Tibial artery (tissue), 4 donors: ENCODE results near the gene CTSE.

Experiments
- DNase-seq, 2 donors: peaks; one replicate each; pipeline ENCODE4 v3.0.0-alpha.2; 2019
- H3K27ac ChIP-seq, 2 donors: fragments of 200-600 bp; sonication (generic) in 1 of 2; 1 replicate in 1 of 2; 2 replicates in 1 of 2; pipeline ENCODE4 v1.5.1; 2018 to 2019; ENCODE audit warnings: mild to moderate bottlenecking in 1 of 2
- H3K27me3 ChIP-seq, 2 donors: fragments of 200-600 bp; sonication (generic) in 1 of 2; one replicate each; pipeline versions ENCODE4 v1.5.1 to v1.6.0; 2016 to 2019
- H3K36me3 ChIP-seq, 3 donors: fragments of 200-600 bp; sonication (generic) in 2 of 3; one replicate each; pipeline ENCODE4 v1.5.1; 2016 to 2019; ENCODE audit warnings: mild to moderate bottlenecking in 2 of 3
- H3K4me1 ChIP-seq, 4 donors: fragments of 200-600 bp; sonication (generic) in 2 of 4; 1 replicate in 3 of 4; 2 replicates in 1 of 4; pipeline ENCODE4 v1.5.1; 2016 to 2019
- H3K4me3 ChIP-seq, 2 donors: fragments of 200-600 bp; sonication (generic) in 1 of 2; 1 replicate in 1 of 2; 2 replicates in 1 of 2; pipeline ENCODE4 v1.5.1; 2018 to 2019; ENCODE audit warnings: mild to moderate bottlenecking in 2 of 2
- H3K9me3 ChIP-seq, 3 donors: fragments of 200-600 bp; sonication (generic) in 1 of 3; one replicate each; pipeline ENCODE4 v1.5.1; 2016 to 2019
- intact Hi-C: fragments of 100-400 bp; cut with DNase I; formaldehyde crosslinking; loops from one replicate; pipeline ENCODE4 v1.15.0; 2023; ENCODE audit warnings: low total_unique reads
- TF ChIP-seq, protein P1 (sequence below), 2 experiments: fragments of 200-600 bp in 1 of 2; fragments of 450-650 bp in 1 of 2; IDR thresholded peaks; one replicate each; pipeline ENCODE4 v1.5.1; 2017 to 2019; ENCODE audit warnings: antibody characterized with exemption in 2 of 2, mild to moderate bottlenecking in 1 of 2, moderate library complexity in 1 of 2

The CTSE gene

DNA sequence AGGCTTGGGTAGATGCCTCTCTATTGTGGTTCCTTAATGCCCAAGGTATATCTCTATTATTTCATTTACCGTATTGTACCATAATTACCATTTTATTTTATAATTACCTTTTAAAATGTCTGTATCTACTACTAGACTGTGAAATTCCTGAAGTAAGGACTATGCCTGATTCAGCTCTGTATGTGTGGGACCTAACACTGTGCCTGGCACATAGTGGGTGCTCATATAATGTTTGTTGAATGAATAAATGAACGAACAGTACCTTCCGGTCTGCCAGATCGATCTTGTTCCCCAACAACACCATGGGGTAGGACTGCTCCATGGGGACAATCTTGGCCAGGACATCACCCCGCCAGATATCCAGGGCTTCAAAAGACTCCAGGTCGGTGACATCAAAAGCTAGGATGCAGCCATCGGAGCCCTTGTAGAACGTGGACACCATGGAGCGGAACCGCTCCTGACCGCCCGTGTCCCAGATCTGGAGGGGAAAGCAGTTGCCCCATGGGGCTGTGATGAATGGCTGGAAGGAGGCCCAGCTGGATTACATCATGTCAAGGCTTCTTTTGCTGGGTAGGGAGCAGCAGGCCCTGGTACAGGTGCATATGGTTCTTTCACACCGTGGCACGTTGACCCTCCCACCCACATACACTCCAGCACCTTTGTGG lies 31.3 kb downstream of the CTSE start:
- Histone ChIP-seq H3K36me3 (peaks cover 8 to 29% (median 18%) of the 10 kb centered on the region in 3 donors), H3K4me3 (no peak overlapping the region), H3K27ac (no peak overlapping the region), H3K27me3 (no peaks in the 10 kb centered on the region), H3K9me3 (no peaks in the 10 kb centered on the region), H3K4me1 (peaks cover 0 to 1% (median 0%) of the 10 kb centered on the region in 4 donors)
- intact Hi-C loops: no loop called here
- TF ChIP-seq, protein P1, sequence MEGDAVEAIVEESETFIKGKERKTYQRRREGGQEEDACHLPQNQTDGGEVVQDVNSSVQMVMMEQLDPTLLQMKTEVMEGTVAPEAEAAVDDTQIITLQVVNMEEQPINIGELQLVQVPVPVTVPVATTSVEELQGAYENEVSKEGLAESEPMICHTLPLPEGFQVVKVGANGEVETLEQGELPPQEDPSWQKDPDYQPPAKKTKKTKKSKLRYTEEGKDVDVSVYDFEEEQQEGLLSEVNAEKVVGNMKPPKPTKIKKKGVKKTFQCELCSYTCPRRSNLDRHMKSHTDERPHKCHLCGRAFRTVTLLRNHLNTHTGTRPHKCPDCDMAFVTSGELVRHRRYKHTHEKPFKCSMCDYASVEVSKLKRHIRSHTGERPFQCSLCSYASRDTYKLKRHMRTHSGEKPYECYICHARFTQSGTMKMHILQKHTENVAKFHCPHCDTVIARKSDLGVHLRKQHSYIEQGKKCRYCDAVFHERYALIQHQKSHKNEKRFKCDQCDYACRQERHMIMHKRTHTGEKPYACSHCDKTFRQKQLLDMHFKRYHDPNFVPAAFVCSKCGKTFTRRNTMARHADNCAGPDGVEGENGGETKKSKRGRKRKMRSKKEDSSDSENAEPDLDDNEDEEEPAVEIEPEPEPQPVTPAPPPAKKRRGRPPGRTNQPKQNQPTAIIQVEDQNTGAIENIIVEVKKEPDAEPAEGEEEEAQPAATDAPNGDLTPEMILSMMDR (IDR thresholded peaks at IDR 0.05): no peak
- DNase-seq: no peak

DNA sequence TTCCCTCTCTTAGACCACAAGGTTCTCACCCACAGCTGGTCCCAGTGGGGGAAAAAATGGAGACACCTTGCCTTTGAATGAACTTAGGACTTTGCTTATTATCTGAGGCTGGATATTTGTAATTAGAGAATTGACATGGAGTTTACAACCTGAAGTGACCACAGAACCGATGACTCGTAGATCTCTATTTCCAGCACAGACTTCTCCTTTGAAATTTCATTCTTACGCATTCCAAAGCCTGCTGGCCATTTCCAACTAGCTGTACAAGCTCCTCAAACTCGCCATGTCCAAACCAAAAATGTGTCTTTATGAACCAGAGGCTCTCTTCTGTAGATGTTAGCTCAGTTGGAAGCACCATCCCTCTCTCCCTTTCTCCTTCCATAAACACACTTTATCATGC lies 32.5 kb downstream of the CTSE start:
- H3K4me3 ChIP-seq: no peak overlapping the region
- intact Hi-C loops: no loop called here

DNA sequence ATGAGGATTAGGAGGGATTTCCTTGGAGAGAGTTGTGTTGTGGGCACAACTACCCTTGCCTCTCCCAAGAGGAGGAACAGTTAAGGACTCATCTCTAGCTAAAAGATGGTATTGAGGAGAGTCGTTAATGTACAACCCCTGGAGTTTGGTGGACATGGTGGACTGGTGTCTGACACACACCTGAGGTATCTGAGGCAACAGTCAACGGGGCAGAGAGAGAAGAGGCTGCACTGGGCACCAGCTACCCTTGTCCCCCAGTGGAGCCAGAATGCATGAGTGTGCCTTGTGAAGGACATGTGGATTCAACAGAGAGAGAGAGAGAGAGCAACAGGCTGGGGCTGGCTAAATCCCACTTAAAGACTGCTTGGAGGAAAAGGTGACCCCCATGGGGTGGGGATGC lies 33.5 kb downstream of the CTSE start:
- Histone ChIP-seq H3K4me3 (no peak overlapping the region), H3K4me1 (peaks cover 0 to 13% (median 0%) of the 10 kb centered on the region in 4 donors), H3K36me3 (peaks cover 8 to 29% (median 18%) of the 10 kb centered on the region in 3 donors), H3K9me3 (no peaks in the 10 kb centered on the region), H3K27ac (no peak overlapping the region), H3K27me3 (no peaks in the 10 kb centered on the region)
- TF ChIP-seq, protein P1 (IDR thresholded peaks at IDR 0.05): no peak
- no peak for DNase-seq
- intact Hi-C loops: no loop called here

More for the DNA sequence above, 32.5 kb downstream of the CTSE start:
- no peaks in the 10 kb centered on the region for H3K9me3 ChIP-seq
- no peak overlapping the region for H3K27ac ChIP-seq
- DNase-seq: no peak
- TF ChIP-seq, protein P1 (IDR thresholded peaks at IDR 0.05): no peak
- no peaks in the 10 kb centered on the region for H3K27me3 ChIP-seq
- H3K36me3 ChIP-seq: peaks cover 8 to 29% (median 18%) of the 10 kb centered on the region in 3 donors
- H3K4me1 ChIP-seq: peaks cover 0 to 12% (median 0%) of the 10 kb centered on the region in 4 donors

DNA sequence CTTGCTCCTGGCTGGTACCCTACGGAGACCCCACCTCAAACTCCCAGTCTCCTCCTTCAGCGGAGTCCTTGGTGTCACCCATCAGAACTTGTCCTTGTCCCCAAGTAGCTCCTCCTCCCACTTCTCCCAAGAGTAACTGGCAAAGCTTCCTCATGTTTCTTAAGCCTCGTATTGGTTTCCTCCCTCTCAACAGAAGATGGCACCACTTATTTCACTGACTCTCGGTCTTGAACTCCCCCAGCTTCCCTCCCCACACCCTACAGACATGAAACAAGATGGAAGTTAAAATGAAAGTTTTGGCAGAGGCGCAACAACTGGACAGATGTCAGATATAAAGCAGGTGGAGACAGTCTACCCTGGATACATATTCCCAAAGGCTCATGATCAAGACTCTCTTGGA lies 33.9 kb downstream of the CTSE start:
- H3K27ac ChIP-seq: no peak overlapping the region
- H3K9me3 ChIP-seq: no peaks in the 10 kb centered on the region
- peaks cover 8 to 29% (median 18%) of the 10 kb centered on the region in 3 donors for H3K36me3 ChIP-seq
- DNase-seq: no peak
- intact Hi-C loops: no loop called here
- no peak overlapping the region for H3K4me3 ChIP-seq
- TF ChIP-seq, protein P1 (IDR thresholded peaks at IDR 0.05): no peak
- H3K27me3 ChIP-seq: no peaks in the 10 kb centered on the region
- H3K4me1 ChIP-seq: peaks cover 0 to 13% (median 0%) of the 10 kb centered on the region in 4 donors

DNA sequence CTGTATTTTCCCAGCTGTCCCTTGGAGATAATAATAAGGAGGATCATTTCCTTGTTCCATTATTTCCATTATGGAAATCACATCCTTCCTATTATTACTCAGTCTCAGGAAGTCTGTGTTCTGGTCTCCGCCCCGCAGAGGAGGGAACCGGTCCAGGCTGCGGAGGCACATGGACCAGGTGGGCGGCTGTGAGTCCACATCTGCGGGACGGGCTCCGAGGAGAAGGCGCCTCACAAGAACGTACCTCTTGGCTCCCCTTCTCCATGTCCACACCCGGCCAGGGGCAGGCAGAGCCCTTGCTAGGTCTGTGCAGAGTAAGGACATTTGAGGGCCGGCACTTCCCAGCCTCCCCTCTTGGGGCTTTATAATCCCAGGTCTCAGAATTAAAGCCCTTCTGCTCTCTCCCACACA lies 35.1 kb downstream of the CTSE start:
- no peak for DNase-seq
- H3K4me1 ChIP-seq: peaks cover 0 to 13% (median 0%) of the 10 kb centered on the region in 4 donors
- TF ChIP-seq, protein P1 (IDR thresholded peaks at IDR 0.05): no peak
- H3K9me3 ChIP-seq: no peaks in the 10 kb centered on the region
- intact Hi-C loops: no loop called here
- no peak overlapping the region for H3K4me3 ChIP-seq
- H3K36me3 ChIP-seq: peaks cover 8 to 28% (median 18%) of the 10 kb centered on the region in 3 donors
- H3K27me3 ChIP-seq: no peaks in the 10 kb centered on the region
- H3K27ac ChIP-seq: no peak overlapping the region
